Activated CD8-positive, alpha-beta T cell treated with anti-CD3 and anti-CD28 coated beads for 36 hours (primary cell): ENCODE measurements around the gene GLCE. TPM values are rescaled to one million over a fixed set of nuclear protein-coding genes. Genes with fewer than 3 reads are reported as not detected.

Experiments
- ATAC-seq: fragments of 200-7000 bp; cut with Tn5 transposase; one replicate; pipeline ENCODE4 v1.10.0; 2021; ENCODE audit warnings: mild to moderate bottlenecking, moderate library complexity
- CTCF ChIA-PET: fragments of 350-600 bp; sonication (Branson Sonifier 250); formaldehyde crosslinking; loops from one replicate; lab custom pipeline; 2021; ENCODE audit warnings: antibody characterized with exemption; lab: Charles Lee
- POLR2A ChIA-PET: fragments of 350-600 bp; sonication (Branson Sonifier 250); formaldehyde crosslinking; loops from one replicate; lab custom pipeline; 2021; ENCODE audit warnings: antibody characterized with exemption; lab: Charles Lee
- DNase-seq: peaks from one replicate; pipeline ENCODE4 v3.0.0-alpha.2; 2020
- H3K27ac Mint-ChIP-seq: one replicate; pipeline ENCODE4 v1.8.0; 2021; ENCODE audit warnings: mild to moderate bottlenecking, mixed read lengths
- H3K27me3 Mint-ChIP-seq: one replicate; pipeline ENCODE4 v1.8.0; 2021; ENCODE audit warnings: mixed read lengths
- H3K36me3 Mint-ChIP-seq: one replicate; pipeline ENCODE4 v1.8.0; 2021; ENCODE audit warnings: low read depth, mixed read lengths
- H3K4me1 Mint-ChIP-seq: one replicate; pipeline ENCODE4 v1.8.0; 2021; ENCODE audit warnings: low read depth, mixed read lengths
- H3K4me3 Mint-ChIP-seq: one replicate; pipeline ENCODE4 v1.8.0; 2021; ENCODE audit warnings: mild to moderate bottlenecking, moderate library complexity, mixed read lengths
- H3K9me3 Mint-ChIP-seq: one replicate; pipeline ENCODE4 v1.8.0; 2021; ENCODE audit warnings: mixed read lengths
- intact Hi-C: fragments of 100-400 bp; cut with micrococcal nuclease; formaldehyde crosslinking; loops from one replicate; pipeline ENCODE4 v1.10.0; 2022
- total RNA-seq, 2 experiments: library from RNA; stranded (reverse); gene quantifications; one replicate each; pipeline ENCODE4 v1.2.3, GENCODE V29; 2021
- TF ChIP-seq, protein P1 (sequence below): fragments of 200-600 bp; IDR thresholded peaks from one replicate; pipeline ENCODE4 v1.8.0; 2022; ENCODE audit warnings: antibody characterized with exemption, mild to moderate bottlenecking

The GLCE gene
- total RNA-seq, 2 experiments from 2014 or later, result 2.8 to 4.3 TPM

GRCh38 chr15:69223083-69223813 is 62.8 kb downstream of the GLCE start:
- Mint-ChIP-seq H3K4me3 (no peak overlapping the region), H3K9me3 (peaks cover 11% of the 10 kb centered on the region), H3K36me3 (peaks cover 10% of the 10 kb centered on the region), H3K27me3 (no peaks in the 10 kb centered on the region), H3K27ac (no peak overlapping the region), H3K4me1 (no peaks in the 10 kb centered on the region)
- ATAC-seq (no peak), DNase-seq (no peak)
- TF ChIP-seq, protein P1, sequence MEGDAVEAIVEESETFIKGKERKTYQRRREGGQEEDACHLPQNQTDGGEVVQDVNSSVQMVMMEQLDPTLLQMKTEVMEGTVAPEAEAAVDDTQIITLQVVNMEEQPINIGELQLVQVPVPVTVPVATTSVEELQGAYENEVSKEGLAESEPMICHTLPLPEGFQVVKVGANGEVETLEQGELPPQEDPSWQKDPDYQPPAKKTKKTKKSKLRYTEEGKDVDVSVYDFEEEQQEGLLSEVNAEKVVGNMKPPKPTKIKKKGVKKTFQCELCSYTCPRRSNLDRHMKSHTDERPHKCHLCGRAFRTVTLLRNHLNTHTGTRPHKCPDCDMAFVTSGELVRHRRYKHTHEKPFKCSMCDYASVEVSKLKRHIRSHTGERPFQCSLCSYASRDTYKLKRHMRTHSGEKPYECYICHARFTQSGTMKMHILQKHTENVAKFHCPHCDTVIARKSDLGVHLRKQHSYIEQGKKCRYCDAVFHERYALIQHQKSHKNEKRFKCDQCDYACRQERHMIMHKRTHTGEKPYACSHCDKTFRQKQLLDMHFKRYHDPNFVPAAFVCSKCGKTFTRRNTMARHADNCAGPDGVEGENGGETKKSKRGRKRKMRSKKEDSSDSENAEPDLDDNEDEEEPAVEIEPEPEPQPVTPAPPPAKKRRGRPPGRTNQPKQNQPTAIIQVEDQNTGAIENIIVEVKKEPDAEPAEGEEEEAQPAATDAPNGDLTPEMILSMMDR, result no peak
- ChIA-PET POLR2A (no interaction called here), CTCF (interaction anchor here (1.0 to 1.6 kb wide), 2 partner anchors 24 to 164 kb away, joined by 3 to 4 read pairs; no protein-coding TSS in a partner anchor)
- intact Hi-C loops, result no loop called here

GRCh38 chr15:69224383-69224782 is 63.9 kb downstream of the GLCE start:
- Mint-ChIP-seq H3K9me3 (peaks cover 11% of the 10 kb centered on the region), H3K4me3 (no peak overlapping the region), H3K36me3 (peaks cover 11% of the 10 kb centered on the region), H3K4me1 (no peaks in the 10 kb centered on the region), H3K27ac (no peak overlapping the region), H3K27me3 (no peaks in the 10 kb centered on the region)
- ATAC-seq, result no peak
- CTCF ChIA-PET, result interaction anchor here (1.6 kb wide), 1 partner anchor 23 kb away, joined by 3 read pairs; no protein-coding TSS in a partner anchor
- TF ChIP-seq, protein P1, result no peak
- no peak for DNase-seq
- POLR2A ChIA-PET, result no interaction called here
- intact Hi-C loops, result no loop called here

DNA sequence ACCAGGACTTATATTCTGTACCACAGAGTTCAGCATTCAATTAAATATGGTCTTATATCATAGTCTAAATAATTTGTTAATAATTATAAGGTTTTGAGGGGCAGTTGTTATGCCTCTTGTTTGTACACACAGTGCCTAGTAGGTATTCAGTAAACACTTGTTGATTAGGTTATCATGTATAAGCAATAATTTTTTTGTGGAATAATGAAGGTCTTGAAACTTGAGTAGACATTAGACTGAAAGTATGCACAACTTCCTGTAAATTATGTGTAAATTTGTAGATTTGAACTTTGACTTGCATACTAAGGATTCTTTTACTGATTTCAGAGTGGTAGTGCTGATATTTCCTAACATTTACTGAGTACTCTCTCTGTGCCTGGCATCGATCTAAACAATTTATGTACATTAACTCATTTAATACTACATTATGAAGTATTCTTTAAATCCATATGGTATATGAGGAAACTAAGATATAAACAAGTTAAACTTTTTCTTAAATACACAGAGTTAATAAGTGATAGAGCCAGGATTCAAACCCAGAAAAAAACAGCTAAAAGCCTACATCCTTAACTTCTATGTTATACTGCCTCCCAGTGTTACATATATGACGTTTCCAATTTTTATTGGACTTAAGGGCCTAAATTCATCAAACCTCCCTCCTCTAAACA is 65.1 kb downstream of the GLCE start:
- intact Hi-C loops, result loop anchor here (5.0 kb wide), 1 partner anchor 168 kb away; no protein-coding TSS in a partner anchor
- Mint-ChIP-seq H3K27ac (no peak overlapping the region), H3K27me3 (no peaks in the 10 kb centered on the region), H3K4me3 (no peak overlapping the region), H3K36me3 (peaks cover 8% of the 10 kb centered on the region), H3K9me3 (peaks cover 11% of the 10 kb centered on the region), H3K4me1 (no peaks in the 10 kb centered on the region)
- TF ChIP-seq, protein P1, result no peak
- DNase-seq, result no peak
- CTCF ChIA-PET, result interaction anchor here (0.9 to 3.1 kb wide), 2 partner anchors 164 to 167 kb away, joined by 3 to 16 read pairs; no protein-coding TSS in a partner anchor
- POLR2A ChIA-PET, result no interaction called here
- no peak for ATAC-seq

DNA sequence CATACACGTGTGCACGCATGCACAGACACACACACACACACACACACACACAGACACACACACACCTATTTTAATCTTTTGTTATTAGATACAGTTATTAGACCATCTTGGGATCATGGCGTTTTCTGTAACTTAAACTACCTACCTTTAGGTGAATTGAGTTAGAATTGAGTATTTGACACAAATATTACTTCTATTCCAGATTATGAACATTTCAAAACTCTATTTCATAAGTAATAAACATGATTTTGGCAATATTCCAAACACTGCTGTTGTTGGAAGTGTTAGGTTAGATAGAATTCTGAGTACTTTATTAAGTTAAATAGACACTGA is 65.6 kb downstream of the GLCE start:
- ChIA-PET POLR2A (no interaction called here), CTCF (interaction anchor here (0.9 to 3.1 kb wide), 2 partner anchors 164 to 168 kb away, joined by 3 to 16 read pairs; no protein-coding TSS in a partner anchor)
- no peaks in the 10 kb centered on the region for H3K27me3 Mint-ChIP-seq
- DNase-seq (no peak), ATAC-seq (no peak)
- H3K36me3 Mint-ChIP-seq, result peaks cover 8% of the 10 kb centered on the region
- no peak overlapping the region for H3K27ac Mint-ChIP-seq
- TF ChIP-seq, protein P1, result no peak
- H3K4me1 Mint-ChIP-seq, result no peaks in the 10 kb centered on the region
- H3K9me3 Mint-ChIP-seq, result peaks cover 11% of the 10 kb centered on the region
- intact Hi-C loops, result loop anchor here (5.0 kb wide), 1 partner anchor 169 kb away; no protein-coding TSS in a partner anchor
- no peak overlapping the region for H3K4me3 Mint-ChIP-seq

GRCh38 chr15:69232144-69232543 is 71.7 kb downstream of the GLCE start:
- DNase-seq, result no peak
- CTCF ChIA-PET, result no interaction called here
- Mint-ChIP-seq H3K4me1 (no peaks in the 10 kb centered on the region), H3K9me3 (no peaks in the 10 kb centered on the region), H3K27me3 (no peaks in the 10 kb centered on the region), H3K36me3 (peaks cover 2% of the 10 kb centered on the region), H3K4me3 (no peak overlapping the region), H3K27ac (no peak overlapping the region)
- intact Hi-C loops, result no loop called here
- ATAC-seq, result no peak
- POLR2A ChIA-PET, result no interaction called here
- TF ChIP-seq, protein P1, result no peak
